Activated effector memory CD4-positive, alpha-beta T cell treated with anti-CD3 and anti-CD28 coated beads, Interleukin-2, amount 50 U/mL, for 16 hours (primary cell): ENCODE results near the gene AP3D1.

ENCODE experiments used
- DNase-seq: peaks from one replicate; pipeline ENCODE4 v3.0.0-alpha.2; 2020

Gene AP3D1

DNA sequence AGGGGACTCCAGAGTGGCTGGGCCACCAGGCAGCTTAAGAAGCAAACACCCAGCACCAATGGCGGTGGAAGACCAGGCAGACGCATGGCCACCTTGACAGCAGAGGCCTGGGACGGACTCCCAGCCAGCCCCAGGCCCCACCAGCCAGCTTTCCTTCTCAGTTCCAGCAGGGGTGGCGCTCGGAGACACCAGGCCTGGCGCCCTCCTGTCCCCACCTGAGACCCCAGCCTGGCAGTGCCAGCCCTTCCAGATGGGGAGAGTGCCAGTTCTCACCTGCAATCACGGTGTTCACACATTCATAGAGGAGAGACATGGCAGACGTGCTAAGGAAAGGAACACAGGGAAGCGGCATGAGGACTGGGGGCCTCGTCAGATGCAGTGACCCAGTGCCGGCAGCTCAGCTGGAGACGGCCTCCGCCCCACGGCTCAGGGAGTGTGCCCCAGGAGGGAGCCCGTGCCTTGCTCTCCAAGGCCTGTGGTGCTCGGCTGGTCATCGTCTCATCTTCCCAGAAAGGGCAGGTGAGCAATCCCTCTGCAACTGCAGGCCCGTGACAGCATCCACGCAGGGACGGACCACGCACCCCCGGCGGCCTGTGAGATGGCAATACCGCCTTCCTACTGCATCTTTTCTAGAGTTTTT, 24.4 kb downstream of the AP3D1 start:
- no peak for DNase-seq

DNA sequence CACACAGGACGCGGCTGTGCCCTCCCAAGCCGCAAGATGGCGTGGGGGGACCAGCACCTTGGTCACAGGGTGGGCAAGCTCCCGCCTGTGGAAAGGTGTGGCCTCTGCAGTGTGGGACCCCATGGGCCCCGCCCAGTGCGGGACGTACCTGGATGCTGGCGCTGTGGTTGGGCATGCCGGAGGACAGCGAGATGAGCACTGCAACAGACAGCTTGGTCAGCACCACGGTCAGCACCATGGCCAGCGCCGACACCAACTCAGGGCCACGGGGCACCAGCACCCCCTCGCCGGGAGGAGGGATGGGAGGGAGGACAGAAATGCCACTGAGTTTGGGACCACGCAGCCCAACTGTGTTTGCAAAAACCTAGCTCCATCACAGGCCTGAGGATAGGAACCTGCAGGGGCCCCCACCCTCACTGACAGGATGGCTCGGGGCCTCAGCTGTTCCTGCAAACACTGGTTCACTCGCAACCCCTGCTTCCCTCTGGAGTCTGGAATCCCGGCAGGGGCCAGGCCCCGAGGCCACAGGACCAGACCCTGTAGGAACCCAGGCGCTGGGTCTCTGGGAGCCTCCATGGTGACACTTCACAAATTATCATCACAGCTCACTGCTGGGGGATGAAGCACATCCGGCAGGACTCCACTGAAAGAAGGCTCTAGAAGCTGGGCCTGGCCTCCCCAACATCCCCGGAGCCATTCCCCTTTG, 27.5 kb downstream of the AP3D1 start:
- DNase-seq, result no peak

DNA sequence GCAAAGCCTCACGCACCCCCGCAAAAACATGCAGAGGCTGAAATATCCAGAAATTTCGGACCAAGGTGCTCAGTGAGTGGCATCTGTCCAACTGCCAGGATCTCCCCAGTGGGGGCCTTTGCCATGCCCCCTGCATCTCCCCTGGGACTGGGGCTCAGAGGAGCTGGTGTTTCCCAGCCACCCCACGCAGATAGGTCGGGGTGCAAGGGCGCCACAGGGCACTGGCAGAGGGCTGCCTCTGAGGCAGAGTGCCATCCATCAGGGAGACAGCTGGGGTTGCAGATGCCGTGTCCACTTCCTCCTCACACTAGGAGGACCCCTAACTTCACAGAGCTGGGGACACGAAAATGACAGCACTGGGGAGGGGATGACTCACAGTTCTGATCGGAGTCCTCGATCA, 28.4 kb downstream of the AP3D1 start:
- no peak for DNase-seq

DNA sequence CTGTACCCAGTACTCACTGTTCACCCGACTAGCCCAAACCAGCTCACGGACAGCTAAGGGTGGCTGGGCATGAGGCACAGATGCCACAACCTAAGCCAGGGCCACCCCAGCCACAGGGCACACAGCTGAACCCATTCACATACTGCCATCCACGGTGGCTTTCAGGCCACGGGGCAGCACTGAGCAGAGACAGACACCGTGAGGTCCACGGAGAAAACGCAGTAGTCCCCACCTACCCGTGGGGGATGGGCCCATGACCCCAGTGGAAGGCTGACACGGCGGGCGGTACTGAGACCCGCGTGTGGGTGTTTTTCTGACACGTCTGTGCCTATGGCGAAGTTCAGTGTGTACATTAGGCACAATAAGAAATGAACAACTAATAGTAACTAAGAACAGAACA, 29.1 kb downstream of the AP3D1 start:
- DNase-seq, result no peak

DNA sequence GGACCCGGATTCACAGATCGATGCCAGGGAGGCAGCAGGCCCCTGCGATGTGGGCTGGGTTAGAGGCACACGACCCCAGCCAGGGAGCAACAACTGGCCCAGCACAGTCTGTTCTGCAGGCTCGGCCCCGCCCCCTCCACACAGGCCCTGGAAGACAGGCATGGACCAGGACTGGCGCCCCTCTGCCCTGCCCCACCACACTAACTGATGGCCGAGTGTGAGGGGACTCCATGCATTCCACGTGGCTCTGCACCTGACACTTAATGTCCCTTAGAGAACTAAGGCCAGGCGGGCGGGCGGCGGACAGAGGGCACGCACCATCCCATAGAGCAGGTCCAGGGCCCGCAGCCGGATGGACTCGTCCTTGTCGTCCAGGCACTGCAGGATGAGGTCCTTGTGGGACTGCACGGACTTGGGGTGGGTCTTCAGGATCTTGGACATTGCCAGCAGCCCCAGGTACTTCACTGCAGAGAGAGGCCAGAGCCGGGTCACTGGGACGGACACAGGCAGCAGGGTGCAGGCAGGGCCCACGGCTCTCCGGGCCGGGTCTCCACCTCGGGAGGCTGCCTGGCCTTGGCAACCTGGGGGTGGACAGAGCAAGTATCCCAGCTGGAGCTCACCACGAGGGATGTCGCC, 29.8 kb downstream of the AP3D1 start:
- DNase-seq, result no peak

DNA sequence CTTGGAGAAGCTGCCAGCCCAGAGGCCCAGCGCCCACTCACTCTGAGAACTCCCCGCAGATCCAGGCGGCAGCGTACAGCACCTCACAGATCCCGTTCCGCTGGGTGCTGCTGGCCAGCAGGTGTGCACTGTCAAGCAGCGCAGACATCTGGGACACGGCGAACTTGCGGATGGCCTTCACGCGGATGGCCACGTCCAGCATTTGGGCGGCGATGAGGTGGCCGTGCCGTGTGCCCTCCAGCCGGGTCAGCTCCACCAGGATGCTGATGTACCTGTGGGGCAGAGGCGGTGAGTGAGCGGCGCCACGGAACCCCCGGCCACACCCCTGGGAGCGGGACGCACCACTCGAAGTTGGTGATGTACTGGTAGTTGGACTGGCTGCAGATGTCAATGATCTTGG, 30.5 kb downstream of the AP3D1 start:
- DNase-seq, result no peak

DNA sequence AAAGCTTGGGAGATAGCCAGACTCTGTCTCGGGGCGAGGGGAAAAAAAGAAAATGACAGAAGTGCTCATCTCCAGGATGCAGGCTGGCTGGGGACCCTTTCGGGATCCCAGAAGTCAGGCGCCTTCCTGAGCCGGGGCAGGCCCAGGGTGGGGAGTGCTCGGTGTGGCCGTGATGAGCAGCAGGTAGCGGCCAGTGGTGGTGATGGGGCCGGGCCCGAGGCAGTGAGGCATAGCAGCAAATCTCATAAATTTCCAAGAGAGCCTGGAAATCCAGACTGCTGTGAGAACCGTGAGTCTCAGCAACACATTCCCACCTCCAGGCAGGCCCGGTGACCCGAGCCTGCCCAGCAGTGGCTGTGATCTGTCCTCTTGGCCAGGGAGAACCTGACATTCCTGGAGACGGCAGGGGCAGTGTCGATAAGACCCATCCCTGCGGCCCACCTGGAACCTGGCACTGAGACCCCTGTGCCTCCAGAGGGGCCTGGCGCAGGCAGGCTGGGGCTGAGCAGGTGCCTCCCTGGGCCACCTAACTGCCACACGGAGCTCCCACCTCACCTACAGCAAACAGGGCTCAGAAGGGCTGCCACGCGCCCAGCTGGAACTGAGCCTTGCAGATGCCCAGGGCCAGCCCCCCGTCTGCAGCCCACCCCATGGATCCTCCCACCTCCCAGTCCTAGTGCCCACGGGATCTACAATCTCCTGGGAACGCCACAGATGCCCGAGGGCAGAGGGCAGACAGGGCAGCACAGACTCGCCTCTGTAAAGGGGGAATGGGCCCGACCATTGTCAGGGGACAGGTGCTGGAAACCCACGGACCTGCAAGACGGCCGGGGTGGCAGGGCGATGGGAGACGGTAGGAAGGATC, 31.2 kb downstream of the AP3D1 start:
- DNase-seq, result no peak

DNA sequence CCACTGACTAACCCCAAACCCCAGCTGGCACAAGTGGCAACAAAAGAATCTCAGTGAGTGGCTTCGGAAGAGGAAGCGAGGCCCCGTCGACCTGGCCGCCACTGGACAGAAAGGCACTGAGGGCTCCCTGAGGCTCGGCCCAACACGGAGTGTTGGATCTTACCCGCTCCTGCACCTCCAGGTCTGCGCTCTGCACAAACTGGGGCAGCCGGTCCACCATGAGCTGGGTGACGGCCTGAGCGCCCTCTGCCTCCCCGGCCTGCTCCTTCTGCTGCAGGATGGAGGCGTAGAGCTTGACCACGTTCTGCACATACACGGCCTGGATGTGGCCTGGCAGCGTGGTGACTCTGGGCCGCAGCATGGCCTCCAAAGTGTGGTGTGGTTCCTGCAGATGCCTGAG, 32.9 kb downstream of the AP3D1 start:
- DNase-seq, result no peak

DNA sequence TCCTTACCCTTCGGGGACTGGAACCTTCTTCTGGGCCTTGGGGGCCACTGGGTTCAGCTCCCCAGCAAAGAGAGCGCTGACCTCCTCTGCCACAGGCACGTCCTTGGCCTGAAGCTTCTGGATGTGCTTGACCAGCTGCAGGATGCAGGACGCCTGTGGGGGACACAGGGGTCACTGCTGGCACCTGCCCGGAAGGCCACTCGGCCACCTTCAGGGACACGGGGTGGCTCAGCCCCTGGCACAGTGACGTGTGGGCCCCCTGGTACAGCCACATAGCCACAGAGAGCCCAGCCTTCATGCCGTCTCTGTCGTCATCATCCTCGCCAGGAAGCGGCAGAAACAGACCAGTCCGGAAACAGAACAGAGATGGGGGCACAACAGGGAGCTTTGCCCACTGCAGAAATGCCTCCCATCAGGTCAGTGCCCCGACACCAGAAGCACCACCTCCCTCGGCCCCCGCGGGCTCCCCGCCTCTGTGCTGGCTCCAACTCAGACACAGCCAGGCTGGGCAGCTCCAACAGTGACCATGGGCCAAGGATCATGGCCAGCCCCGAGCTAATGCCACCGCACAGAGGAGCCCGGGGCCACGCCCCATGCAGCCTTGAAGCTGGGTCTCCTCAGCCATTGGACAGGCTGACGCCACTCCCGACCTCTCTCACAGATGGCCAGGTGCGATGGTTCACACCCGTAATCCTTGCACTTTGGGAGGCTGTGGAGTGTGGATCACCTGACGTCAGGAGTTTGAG, 34.0 kb downstream of the AP3D1 start:
- DNase-seq, result no peak

DNA sequence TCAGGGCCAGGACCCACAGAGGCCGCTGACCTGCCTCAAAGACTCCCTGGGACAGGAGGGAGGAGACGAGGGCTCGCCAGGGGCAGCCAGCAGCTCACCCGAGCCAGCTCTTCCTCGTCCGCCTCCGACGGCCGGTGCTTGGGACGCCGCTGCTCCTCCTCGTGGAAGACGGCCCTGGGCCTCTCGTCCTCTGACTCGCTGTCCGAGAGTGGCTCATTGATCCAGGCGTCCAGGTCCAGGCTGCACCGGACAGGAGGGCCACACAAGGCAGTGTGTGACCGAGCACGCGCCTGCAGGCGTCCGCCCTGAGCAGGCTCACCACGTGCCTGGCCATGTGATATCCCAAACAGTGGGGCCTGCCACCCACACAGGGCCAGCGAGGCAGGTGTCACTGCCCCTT, 34.9 kb downstream of the AP3D1 start:
- DNase-seq, result no peak

DNA sequence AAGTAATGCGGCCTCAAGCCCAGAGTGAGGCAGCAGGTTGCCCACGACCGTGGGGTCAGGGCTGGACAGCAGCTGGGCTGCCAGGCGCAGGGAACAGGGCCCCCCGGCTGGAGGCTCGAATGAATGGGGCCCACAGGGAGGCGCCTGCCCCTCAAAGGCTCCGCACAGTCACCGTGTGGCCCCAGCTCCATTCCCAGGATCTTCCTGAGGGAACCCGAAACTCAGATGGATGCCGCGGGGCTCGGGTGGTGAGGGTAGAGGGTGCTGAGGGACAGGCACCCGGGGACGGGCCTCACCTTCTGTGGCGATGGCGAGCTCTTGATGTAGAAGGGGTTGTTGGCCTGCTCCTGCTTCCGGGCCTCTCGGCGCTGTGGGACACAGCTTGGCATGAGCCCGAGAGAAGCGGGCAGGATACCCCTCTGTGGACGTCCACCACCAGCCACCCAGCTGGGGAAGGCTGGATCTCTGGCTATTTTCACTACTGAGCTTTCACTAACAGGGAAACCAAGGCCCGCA, 35.4 kb downstream of the AP3D1 start:
- no peak for DNase-seq

DNA sequence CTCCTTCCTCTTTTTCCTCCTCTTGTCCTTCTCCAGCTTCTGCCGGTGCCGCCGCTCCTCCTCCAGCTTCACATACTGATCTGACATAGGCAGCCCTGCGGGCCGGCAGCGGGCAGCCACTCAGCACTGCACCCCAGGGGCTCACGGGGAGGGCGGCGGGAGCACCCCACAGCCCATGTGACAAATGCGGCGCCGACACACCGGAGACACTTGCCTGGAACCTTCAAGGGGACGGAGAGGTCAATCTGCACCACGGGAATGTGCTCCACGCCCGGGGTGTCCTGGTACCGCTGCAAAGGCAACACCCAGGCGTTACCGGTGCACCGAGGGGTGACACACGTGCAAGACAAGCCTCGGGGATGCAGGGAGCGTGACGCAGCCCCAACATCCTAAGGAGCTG, 36.0 kb downstream of the AP3D1 start:
- no peak for DNase-seq

DNA sequence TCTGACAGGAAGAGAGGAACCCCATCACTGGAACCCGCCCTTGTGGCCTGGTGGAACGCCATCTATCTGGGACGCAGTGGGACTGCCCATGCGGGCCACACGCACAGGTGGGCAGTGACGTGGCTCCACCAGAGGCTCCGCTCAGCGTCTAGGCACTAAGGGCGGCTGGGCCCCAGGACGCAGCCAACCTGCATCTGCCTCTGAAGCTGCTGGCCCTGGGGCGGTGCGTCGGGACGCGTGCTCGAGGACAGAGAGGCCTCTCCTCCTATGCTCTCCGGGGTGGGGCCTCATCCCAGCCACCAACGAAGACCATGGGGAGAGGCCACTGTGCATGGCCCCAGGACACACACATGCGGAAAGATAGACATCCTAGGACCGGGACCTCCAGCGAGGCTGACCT, 36.5 kb downstream of the AP3D1 start:
- DNase-seq, result no peak

DNA sequence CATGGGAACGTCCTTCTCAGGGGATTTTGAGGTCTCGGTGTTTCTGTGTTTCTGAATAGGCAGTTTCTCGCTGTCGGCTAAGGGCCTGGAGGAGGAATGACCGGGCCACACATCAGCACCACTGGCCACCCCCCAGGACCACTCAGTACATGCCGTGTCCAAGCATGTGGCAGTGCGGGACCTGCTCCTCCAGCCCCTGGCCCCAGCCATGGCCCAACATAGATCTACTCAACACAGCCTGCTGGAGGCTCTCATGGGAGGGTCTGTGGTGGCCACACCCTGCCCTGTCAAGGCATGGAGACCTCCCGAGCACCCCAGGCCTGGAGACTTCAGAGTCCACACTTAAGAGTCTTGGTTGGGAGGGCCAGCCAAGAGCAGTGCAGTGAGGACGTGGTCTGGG, 37.1 kb downstream of the AP3D1 start:
- no peak for DNase-seq

DNA sequence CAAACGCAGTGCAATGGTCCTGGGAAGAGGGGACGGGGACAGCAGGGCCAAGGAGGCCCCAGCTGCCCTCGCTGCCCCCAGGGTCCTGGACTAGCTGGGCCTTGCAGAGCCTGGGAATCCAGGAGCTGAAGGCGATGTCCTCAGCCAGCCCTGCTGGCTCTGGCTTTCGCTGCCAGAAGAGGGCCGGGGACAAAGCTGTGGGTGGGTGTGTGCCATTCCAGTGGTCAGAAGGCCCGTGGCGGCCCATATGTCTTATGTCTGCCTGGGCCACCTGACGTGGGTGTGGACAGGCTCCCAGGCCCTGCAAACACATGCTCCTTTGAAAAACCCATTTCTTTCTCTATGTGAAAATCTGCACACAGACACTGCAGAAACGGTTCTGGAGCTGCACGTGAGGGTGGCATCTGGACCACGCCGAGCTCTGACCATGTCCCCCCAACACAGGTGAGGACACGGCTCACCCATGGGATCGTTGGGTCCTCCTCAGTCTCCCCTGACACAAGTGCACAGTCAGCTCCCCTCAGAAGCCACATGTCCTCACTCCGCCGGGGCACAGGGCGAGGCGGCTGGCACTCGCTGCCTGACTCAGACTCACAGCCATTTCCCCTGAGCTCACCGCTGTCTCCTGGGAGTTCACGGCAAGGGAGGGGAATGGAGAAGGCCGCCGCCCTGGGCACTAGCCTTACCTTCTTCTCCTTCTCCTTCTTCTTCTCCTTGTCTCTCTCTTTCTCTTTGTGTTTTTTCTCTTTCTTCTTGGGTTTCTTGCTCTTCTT, 37.7 kb downstream of the AP3D1 start:
- no peak for DNase-seq

DNA sequence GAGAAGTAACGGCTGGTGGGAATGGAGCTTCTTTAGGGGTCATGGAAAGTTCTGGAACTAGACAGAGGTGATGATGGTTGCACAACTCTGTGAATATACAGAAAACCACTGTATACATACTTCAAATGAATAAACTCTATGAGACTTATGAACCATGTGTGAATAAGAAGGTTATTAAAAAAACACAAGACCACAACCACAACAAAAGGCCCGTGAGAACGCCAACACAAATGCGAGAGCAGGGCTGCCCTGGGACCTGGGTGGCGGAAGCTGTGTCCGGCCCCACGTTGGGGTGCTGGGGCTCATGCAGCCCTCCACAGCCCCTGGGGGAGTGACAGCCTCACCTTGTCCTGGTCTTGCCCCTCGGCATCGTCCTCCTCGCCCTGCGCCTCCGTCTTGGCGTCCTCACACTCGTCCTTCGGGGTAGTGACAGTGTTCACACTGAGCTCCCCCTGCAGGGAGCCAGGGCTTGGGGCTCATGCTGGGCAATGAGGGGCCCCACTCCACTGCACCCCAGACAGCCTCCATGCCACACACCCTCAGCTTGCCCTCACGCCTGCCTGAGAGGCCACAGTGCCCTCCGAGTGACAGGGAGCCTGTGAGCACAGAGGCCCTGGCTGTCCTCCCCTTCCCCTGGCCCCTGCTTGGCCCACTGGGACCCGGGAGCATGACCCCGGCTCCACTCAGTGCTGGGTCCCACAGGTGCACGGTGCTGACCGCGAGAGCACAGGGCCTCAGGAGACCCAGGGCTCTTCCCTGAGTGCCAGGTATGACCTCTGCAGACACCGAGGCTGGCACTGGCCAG, 38.6 kb downstream of the AP3D1 start:
- no peak for DNase-seq

DNA sequence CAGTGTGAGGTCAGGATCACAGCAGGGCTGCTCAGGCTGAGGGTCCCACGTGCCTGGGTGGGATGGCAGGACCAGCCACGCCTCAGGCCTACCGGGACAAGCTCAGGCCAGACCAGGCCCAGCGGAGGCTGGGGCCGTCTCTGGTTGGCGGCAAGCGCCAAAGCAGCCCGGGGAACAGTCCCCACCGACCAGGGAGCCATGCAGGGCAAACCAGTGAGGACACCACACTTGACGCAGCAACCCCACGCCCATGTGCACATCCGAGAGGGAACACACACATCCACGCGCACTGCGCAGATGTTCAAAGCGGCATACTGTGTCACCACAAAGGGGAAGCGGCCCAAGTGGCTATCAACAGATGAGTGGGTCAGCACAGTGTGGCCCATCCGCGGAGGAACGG, 39.5 kb downstream of the AP3D1 start:
- no peak for DNase-seq

DNA sequence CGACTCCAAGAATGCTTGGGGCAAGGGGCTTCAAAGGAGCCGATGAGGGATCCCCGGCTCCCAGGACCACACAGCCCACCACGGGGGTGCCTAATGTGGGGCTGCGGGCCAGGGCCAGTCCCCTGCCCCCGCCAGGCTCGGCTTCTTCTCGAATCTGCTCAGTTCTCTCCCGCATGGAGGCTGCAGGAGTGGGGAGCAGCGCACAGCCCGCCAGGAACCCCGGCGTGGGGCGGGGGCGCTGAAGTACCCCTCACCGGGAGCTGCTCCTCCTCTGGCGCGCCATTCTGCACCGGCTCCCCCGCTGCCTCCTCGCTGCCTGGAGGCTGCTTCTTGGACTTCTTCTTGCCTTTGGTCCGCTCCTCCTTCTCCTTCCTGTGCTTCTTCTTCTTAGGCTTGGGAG, 39.9 kb downstream of the AP3D1 start:
- DNase-seq, result no peak

DNA sequence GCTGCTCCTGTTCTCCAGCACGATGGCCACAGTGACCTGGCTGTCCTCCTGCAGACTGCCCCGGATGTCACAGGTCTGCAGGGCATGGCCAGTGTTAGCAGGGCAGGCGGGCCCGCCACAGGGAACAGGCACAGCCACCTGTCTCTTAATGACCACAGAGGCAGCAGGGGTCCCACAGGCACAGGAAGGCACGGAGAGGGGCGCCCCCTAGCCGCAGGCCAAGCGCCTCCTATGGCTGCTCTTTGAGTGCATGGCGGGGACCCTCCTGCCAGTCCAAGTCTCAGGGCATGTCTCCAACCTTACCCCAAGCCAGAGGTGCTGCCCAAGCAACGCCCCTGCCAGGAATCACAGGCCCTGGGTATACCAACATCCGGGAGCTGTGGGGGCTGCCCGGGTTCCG, 40.5 kb downstream of the AP3D1 start:
- DNase-seq, result no peak

DNA sequence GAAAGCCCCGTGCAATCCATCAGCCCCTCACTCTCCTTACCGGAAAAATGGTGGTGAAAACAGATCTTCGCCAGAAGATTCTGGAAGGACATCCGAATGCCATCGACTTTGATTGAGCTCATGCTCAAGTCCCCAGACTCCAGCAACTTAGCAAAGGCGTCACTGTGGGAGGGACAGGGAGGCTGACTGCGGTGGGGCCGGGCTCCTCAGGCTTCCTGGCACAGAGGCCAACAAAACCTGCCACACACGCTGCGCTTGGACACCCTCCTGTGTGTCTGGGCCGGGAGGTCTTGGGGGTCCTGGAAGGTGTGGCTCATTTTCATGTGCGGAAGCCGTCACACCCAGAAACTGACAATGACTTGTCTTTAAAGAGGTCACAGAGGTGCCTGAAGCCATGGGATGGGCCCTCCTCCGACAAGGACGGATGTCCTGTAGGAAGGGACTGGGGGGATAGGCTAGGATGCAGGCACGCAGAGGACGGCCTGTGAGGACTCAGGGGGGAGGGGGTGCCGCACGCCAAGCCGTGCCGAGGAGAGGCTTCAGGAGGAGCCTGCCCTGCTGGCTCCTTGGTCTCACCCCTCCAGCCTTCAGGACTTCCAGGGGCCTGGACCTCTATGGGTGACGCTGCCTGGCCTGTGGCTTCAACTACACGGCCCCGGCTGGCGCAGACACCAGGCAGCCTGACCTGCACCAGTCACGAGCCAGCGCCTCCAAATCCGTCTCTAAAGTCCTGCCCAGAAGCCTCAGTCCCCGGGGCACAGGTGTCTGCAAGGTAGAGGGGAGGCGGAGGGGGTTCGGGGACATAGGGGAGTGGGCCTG, 42.1 kb downstream of the AP3D1 start:
- no peak for DNase-seq
